ENCODE results near the gene ZNF148.

DNA sequence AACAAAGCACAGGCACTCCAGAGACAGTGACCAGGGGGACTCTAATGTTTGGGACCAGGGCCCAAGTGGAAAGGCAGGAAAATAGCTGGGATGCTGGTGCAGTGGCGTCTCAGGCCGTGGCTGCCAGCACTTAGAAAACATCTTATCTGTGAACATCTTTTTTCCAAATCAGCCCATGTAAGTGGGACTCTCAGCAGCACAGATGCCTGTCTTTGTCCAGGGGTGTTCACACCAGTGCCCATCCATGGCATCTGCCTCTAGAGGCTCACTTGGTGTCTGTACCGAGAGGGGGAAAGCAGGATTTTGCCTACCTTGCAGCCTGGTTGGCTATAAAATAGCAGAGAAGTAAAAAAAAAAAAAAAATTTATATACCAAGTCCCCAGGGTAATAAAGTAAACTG, 189.3 kb downstream of the ZNF148 start:
- TF ChIP-seq, protein P1, sequence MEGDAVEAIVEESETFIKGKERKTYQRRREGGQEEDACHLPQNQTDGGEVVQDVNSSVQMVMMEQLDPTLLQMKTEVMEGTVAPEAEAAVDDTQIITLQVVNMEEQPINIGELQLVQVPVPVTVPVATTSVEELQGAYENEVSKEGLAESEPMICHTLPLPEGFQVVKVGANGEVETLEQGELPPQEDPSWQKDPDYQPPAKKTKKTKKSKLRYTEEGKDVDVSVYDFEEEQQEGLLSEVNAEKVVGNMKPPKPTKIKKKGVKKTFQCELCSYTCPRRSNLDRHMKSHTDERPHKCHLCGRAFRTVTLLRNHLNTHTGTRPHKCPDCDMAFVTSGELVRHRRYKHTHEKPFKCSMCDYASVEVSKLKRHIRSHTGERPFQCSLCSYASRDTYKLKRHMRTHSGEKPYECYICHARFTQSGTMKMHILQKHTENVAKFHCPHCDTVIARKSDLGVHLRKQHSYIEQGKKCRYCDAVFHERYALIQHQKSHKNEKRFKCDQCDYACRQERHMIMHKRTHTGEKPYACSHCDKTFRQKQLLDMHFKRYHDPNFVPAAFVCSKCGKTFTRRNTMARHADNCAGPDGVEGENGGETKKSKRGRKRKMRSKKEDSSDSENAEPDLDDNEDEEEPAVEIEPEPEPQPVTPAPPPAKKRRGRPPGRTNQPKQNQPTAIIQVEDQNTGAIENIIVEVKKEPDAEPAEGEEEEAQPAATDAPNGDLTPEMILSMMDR (conservative IDR thresholded peaks at IDR 0.05; ENCODE audit: low read depth, low read length) = no peak
- TF ChIP-seq EZH2 (IDR thresholded peaks at IDR 0.05; ENCODE audit: borderline replicate concordance, low read depth, low read length, poor library complexity, severe bottlenecking) = no peak
